Daoy (cell line): ENCODE results near the gene CDC42BPA. TPM values are rescaled to one million over a fixed set of nuclear protein-coding genes. Genes with fewer than 3 reads are reported as not detected.
A peak's percentile ranks its signal among the peaks of the same experiment; 100 is the strongest.
"Not testable (repeated sequence)": the region's sequence is repeated elsewhere in the genome, so short reads cannot be mapped to it uniquely, and the experiment has no call there.

Experiments used
- DNase-seq: peaks from one replicate; pipeline ENCODE4 v3.0.0-alpha.2; 2015; ENCODE audit warnings: low read depth
- total RNA-seq: library from RNA; depleted of rRNA; stranded (reverse); fragments of >200 nt; shearing (Covaris generic); gene quantifications from 2 replicates; pipeline ENCODE4 v1.2.3, GENCODE V29; 2014

The CDC42BPA gene
- total RNA-seq, 1 experiment from 2014 or later = 18.5 TPM

DNA sequence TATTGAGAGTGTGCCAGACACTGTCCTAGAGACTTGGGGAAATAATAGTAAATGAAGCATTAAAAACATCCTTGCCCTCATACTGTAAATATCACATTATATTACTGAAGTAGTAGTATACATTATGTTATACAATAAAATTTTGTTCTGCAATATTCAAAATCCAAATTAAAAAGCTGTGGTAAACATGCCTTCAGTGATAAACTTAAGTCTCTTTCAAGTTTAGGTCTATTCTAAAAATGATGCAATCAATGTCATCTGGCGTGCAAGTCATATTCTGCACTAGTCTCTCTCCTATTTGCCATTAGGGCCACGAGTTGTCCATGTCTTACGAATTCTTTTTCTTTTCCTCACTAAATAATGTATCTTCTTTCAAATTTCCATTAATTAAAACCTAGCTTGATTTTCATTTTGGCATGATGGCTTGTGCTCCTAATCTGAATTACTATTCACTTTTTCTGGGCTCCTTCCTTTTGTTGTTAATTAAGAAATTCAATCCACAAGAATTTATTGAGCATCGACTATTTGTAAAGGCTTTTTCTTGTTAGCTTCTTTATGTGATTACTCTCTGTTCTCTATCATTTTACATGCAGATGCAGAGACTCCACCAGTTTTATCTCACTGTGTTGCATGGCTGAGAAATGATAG, 247.5 kb downstream of the CDC42BPA start:
- no peak for DNase-seq

DNA sequence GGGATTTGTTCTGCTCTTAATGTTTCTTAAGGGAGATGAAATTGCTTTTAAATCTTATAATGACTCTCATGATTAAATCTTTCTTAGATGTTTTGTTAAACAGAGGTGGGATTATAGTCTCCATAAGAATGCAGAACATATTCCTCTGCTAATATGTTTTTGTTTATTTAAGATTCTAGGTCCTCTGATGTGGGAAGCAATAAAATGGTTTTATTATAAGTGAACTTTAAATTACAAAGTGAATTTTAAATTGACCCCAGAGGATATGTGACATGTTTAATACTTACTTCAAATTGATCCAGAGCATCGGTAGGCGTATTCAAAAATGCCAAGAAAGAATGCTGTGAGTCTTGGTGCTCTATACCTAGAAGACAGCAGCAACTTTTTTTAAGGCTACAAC, 248.8 kb downstream of the CDC42BPA start:
- DNase-seq = no peak

DNA sequence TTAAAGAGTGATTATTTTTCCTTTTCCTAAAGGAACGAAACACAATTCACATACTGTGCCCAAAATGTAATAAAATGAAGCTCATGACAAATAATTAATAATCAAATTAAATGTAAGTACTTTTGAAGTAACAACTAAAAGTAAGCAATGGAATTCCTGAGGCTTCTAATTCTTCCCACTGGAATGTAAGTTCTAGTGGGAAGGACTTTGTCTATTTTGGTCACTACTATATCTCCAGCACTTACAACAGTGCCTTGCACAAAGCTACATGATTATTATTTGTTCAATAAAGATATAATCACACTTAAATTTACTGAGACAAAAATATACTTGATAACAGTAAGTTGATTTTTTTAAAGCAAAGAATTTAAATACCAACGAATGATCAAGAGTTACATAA, 249.4 kb downstream of the CDC42BPA start:
- DNase-seq = no peak

DNA sequence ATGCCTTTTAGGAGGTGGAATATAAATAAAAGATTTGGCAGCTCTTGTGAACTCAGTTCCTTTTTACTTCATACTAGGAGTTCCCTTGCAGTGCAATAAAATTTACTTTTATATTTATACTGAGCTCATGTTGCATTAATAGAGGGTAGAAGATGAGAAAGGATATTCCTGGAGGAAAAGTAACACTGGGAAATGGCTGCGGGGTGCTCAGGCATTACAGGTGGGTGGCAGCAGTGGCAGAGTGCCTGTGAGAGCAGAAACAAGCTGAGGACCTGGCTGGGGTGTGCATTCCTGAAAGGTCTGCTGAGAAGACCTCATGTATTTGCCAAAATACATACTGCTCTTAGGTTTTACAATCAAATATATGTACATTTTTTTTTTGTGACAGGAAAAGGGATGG, 251.3 kb downstream of the CDC42BPA start:
- DNase-seq = no peak

DNA sequence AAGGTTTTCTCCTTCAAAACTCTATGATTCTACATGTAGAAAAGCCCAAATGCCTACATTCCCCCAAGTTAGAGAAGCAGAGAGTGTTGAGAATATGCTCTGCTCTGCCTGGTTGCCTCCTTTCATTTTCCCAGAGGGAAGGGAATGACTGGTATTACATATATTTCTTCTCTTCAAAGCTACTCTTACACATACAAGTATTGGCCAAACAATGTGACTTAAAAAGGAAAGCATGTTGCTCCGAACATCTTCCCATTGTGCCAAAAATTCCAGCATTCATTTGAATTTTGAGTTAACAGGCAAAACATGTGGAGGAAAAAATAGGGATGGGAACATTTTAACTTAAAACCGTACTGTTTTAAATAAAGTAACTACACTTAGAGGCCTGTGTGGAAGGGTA, 253.0 kb downstream of the CDC42BPA start:
- DNase-seq = no peak

DNA sequence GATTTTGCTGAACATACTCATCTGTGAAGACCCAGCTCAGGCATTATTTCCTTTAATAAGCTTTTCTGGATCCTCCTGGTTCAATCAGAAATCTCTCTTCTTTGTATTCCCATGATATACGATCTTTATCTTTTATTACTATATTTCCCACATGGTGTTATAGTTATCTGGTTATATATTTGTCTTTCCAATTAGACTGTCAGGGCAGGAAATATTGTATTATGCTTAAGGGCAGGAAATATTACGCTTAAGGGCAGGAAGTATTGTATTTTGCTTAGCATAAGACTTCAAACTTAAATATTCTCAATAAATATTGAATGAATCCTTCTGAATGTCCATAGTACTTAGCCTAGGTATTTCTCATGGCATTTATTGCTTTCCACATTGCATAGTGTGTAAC, 256.0 kb downstream of the CDC42BPA start:
- no peak for DNase-seq

DNA sequence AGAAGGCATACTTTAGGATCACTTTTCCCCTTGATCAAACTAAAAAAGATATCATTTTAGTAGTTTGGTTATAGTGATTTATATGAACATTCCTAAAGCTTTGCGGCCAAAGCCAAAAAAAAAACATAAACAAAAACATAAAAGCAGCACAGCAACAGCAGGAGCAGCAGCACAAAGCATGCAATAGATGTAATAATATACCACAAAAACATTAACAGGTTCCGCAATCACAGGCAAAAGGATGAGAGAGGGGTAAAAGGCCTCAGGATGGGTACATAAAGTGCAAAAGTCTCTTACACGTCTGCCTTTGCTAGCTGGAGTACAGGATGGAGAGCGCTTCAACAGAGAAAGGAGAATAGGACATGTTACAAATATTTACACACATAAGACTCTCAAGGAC, 259.2 kb downstream of the CDC42BPA start:
- DNase-seq = no peak

DNA sequence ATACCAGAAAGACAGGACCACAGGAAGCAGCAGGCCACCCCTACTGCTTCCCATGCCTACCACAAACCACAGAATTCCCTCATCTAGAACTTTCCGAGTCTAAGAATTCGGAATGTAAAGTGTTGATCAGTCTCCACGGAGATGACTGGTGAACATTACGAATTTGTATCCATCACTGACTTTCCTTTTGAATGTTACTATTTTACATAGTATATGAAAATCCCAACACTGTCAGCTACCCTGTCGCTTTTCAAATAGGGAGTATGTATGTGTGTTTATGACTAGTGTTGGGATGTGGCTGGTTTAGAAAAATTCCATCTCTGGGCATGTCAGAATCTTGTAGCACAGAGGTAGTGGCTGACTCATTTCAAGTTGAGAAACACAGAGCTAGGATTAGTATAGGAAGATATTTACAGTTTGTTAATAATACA, 260.0 kb downstream of the CDC42BPA start:
- peak; percentile 11 for DNase-seq

DNA sequence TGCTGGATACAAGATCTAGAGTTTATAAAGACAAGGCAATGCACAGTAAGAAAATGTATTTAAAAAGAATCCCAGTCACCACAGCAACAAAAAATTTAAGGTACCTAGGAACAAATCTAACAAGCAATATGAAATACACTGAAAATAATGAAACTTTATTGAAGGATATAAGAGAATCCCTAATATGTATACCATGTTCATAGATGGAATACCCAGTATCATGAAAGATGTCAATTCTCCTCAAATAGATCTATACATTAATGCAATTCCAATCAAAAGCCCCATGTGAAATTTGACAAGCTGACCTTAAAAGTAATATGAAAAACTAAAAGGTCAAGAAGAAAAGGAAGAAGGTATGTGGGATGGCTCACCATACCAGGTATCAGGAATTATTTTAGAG, 269.0 kb downstream of the CDC42BPA start:
- DNase-seq = no peak

DNA sequence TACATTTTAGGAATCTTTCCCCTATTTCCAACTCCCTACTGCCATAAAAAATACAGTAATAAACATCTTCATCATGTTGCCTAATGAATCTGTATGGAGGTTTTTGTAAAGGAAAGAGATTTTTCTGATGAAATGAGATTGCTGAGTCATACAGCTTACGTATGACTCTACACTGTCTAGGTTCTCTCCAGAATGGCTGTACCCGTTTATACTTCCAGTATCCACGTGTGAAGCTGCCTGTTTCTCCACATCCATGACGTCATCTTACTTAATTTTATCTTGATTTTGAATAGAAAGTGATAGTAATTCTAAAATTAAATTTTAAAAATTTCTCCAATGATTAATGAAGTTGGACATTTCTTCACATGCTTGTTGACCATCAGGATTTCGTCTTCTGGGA, 274.5 kb downstream of the CDC42BPA start:
- no peak for DNase-seq

DNA sequence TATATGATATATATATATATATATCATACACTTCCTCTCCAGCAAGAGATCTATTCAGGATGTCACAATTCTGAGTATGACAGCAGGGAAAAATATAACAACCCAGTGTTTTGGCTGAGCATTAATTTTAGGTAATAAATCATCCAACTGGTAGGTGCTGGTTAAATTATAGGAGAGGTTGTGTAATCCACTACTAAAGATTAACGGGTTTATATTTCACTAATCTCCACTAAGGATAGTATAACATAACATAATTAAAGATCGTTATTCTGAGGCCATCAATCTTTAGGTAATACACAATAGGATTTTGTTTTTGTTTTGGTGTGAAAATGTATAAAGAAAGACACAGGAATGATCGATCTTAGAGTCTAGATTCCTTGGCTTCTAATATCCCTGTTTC, 276.0 kb downstream of the CDC42BPA start:
- DNase-seq = no peak

DNA sequence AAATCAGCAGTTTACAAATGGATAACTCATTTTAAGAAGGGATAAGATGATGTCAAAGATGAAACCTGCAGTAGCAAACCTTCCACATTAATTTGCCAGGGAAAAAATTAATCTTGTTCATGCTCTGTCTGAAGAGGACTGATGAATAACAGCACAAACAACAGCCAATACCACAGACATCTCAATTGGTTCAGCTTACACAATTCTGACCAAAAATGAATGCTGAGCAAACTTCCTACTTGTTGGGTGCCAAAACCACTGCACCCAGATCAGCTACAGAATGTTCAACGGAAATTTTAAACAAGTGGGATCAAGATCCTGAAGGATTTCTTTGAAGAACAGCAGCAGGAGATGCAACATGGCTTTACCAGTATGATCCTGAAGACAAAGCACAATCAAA, 279.9 kb downstream of the CDC42BPA start:
- no peak for DNase-seq

DNA sequence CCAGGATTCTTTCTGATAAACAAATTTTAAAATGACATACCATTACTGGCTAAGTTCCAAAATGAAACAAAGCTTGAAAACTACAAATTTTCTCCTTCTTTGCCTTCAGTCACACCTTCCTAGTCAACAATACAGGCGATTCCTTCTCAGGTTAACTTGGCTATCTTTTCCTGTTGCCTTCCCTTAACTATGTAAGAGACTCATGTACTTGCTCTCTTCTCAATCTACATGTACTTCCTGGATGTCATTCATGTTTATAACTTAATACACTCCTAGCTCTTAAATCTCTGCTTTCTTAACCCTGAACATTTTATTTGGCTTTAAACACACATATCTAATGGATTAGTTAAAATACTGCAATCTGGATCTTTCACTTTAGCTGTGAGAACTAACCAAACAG, 281.2 kb downstream of the CDC42BPA start:
- no peak for DNase-seq

DNA sequence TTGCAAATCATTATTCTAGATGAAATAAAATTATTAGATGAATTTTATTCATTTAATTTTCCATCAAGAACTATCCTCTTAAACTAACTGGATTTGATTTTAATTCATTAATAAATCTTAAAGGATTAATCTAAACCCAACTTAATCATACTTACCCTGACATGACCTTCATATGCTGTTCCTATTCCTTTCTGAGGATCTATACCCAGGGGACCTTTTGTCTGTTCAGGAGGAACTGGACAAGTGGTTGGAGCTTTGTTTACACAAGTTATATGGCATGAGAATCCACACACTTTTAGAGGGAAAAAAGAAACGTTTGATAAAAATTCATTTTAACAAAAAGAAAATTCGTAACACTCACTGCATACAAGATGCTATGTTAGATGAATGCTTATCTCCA, 283.0 kb downstream of the CDC42BPA start:
- no peak for DNase-seq

DNA sequence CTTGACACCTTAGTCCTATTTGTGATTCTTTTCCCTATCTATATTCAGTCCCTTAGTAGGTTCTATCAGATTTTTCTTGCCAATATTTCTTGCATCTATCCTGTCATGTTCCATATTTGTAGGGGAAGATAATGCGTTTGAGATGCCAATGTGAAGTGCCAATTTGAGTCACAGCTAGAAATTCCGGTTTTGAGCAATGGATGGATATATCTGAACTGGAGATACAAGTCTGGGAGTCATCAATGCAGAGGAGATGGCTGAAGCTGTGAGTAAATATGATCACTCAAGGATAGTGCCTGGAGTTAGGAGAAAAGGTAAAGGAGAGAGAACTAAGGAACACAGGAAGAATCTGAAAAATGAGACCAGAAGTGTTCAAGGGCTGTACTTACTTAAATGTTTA, 284.4 kb downstream of the CDC42BPA start:
- DNase-seq = no peak

DNA sequence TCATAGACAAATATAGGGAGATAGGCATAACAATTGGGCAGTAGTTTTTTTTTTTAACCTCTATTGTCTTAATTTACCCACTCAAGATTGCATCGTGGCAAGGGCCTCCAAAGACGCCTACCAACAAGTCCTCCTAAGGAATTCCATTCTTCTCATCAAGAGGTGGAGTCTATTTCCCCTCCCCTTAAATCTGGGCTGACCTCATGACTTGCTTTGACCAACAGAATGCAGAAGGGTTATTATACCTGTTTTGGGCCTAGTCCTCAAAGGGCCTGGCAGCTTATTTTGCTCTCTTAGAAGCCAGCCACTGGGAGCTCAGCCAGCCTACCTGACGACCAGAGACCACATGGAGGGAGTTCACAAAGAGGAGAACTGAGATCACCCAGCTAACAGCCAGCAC, 285.9 kb downstream of the CDC42BPA start:
- no peak for DNase-seq

DNA sequence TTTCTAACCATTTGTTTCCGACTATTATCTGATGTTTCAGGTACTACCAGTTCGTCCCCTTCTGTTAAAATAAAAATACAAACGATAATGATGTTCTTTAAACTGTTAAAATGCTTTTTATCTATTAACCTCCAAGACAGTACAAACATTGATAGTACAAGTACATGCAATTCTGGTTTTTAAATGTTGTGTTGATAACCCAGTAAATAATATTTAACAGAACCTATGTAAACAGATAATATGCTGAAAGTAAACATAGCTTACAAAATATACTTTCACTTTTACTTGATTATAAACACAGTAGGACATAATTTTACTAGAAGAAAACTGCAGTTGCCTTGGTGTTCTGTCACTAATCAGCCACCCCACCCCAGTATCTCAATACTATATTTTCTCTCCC, 301.3 kb downstream of the CDC42BPA start:
- no peak for DNase-seq

DNA sequence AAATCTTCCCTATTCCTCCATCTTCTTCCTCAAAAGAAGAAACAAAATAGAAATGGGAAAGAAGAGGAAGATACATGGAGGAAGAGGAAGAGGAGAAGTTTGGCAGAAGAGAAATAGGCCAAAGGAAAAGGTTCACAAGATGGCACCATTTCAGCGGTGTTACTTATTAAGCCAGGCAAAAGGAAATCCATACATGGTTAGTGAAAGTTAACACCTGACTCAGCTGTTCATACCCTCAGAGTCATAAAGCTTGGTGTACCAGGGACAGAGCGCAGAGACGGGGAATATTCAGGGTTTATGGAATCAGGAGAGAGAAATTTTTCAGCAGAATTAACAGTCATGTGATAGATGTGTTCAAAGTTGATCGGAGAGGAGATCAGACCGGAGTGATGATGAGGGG, 307.6 kb downstream of the CDC42BPA start:
- no peak for DNase-seq

DNA sequence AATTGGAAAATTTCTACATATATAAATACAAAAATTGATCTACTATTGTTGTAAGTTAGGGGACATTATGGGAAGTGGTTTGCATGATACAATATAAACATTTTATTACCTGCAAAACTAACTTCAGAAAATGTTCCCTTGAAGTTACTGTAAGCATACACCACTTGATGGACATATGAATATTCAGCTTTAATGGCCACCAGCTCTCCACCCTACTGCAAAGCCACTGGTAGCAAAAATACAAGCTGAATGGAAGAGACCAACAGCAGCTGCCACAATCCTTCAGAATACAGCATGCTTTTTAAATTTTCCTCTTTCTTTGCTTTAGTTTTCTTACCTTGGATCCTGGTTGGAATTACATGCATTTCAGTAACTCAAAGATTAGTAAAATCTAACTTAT, 308.4 kb downstream of the CDC42BPA start:
- DNase-seq = no peak

DNA sequence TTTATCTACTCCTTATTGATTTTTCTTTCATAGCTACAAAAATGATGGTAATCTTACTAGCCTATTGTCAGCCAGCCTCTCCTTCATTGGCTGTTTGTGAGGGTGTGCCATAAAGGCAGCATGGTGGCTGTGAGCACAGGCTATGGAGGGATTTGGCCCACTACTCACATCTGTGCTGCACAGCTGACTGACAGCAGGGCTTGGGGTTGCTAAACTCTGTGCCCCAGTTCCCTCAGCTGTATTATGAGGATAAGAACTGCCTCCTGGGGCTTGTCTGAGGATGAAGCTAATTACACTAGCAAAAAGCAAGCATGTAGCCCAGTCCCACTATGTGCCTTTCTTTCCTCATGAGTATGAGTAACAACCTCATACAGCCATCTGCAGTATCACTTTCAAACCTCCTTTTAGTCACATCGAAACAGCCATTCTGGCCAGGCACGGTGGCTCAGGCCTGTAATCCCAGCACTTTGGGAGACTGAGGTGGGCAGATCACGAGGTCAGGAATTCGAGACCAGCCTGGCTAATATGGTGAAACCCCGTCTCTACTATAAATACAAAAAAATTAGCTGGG, 312.0 kb downstream of the CDC42BPA start:
- DNase-seq = no peak

DNA sequence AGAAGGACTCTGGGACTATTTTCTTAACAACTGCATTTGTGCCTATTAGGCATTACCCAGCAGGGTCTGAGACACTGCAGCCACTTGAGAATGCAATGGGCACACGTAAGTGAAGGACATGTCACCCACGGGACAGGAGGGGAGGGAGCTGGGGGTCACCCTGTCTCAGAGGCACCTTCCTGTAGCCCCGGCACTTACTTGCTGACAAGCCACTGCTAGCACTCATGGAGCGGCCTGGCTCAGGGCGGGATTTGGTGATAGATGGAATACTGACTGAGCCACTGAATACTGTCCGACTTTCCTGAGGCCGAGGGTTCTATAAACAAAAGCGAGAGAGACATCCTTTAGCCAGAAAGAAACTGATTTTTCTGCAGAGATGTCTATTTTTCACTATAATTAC, 313.5 kb downstream of the CDC42BPA start:
- no peak for DNase-seq

DNA sequence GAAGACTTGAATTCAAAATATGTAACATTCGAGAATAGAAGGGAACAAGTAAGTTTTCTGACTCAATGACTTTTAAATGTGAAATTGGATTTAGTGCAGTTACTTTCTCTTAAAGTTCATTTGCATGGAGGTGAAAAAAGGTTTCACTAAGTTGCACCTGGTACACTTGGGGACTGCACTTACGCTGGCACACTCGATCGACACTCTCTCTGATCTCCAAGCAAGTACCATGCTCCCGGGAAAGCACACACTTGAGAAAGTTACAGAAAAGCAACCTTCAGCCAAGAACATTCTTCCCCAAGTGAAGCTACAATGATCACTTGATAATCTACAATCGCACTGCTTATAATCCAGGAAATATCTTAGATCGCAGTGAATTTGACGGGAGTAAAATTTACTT, 315.1 kb downstream of the CDC42BPA start:
- no peak for DNase-seq

DNA sequence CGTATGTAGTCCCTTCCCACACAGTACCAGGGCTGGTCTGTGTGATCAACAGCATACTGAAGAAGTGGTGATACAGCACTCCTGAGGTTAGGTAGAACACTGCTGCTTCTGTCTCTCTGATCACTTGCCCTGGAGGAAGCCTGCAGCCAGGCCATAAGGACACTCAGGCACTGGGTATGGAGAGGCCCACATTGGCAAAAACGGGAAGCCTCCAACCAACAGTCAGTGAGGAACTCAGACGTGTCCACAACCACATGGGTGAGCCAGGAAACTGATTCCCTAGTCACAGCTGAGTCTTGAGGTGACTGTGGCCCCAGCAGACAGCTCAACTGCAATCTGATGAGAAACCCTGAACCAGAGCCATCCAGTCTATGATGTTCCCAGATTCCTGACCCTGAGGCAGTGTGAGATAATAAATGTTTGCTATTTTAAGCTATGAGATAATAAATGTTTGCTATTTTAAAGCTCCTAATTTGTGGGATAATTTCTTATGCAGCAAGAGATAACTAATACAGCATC, 315.7 kb downstream of the CDC42BPA start:
- no peak for DNase-seq

DNA sequence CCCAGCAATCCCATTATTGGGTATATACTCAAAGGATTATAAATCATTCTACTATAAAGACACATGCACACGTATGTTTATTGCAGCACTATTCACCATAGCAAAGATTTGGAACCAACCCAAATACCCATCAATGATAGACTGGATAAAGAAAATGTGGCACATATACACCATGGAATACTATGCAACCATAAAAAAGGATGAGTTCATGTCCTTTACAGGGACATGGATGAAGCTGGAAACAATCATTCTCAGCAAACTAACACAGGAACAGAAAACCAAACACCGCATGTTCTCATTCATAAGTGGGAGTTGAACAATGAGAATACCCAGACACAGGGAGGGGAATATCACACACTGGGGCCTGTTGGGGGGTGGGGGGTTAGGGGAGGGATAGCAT, 318.7 kb downstream of the CDC42BPA start:
- DNase-seq = not testable (repeated sequence)
